Suprapubic skin (tissue), 4 donors: ENCODE data around the gene CAPN13. TPM values are rescaled to one million over a fixed set of nuclear protein-coding genes. Genes with fewer than 3 reads are reported as not detected.

Experiments
- DNase-seq, 2 donors: peaks; one replicate each; pipeline ENCODE4 v3.0.0-alpha.2; 2019; ENCODE audit warnings: low spot score in 2 of 2
- H3K27ac ChIP-seq: fragments of 200-600 bp; sonication (generic); one replicate; pipeline ENCODE4 v1.5.1; 2019
- H3K27me3 ChIP-seq: fragments of 200-600 bp; sonication (generic); one replicate; pipeline ENCODE4 v1.5.1; 2019
- H3K36me3 ChIP-seq: fragments of 200-600 bp; sonication (generic); one replicate; pipeline ENCODE4 v1.5.1; 2019
- H3K4me1 ChIP-seq: fragments of 200-600 bp; sonication (generic); one replicate; pipeline ENCODE4 v1.5.1; 2019
- H3K4me3 ChIP-seq: fragments of 200-600 bp; sonication (generic); one replicate; pipeline ENCODE4 v1.5.1; 2019; ENCODE audit warnings: mild to moderate bottlenecking
- H3K9me3 ChIP-seq: fragments of 200-600 bp; sonication (generic); one replicate; pipeline ENCODE4 v1.5.1; 2019
- CTCF ChIP-seq, 2 donors: fragments of 200-600 bp in 1 of 2; fragments of 450-650 bp in 1 of 2; sonication (generic) in 1 of 2; IDR thresholded peaks; one replicate each; pipeline ENCODE4 v1.5.1; 2016 to 2019; ENCODE audit warnings: antibody characterized with exemption in 2 of 2, mild to moderate bottlenecking in 1 of 2, moderate library complexity in 1 of 2
- EP300 ChIP-seq: sonication (generic); formaldehyde crosslinking; IDR thresholded peaks from one replicate; pipeline ENCODE4 v1.6.1; 2017; ENCODE audit warnings: antibody characterized with exemption
- POLR2A ChIP-seq, 2 donors: fragments of 450-650 bp; IDR thresholded peaks; one replicate each; pipeline ENCODE4 v1.6.1; 2017; ENCODE audit warnings: antibody characterized with exemption in 2 of 2, mild to moderate bottlenecking in 2 of 2, moderate library complexity in 2 of 2
- POLR2AphosphoS5 ChIP-seq, 3 donors: sonication (generic); formaldehyde crosslinking; IDR thresholded peaks; one replicate each; pipeline ENCODE4 v1.6.1; 2017; ENCODE audit warnings: antibody characterized with exemption in 3 of 3
- WGBS: methylation state at CpG from one replicate; pipeline ENCODE4 v1.1.5; 2018; 5-methylcytosine and 5-hydroxymethylcytosine counted together
- total RNA-seq, 4 donors: library from RNA; depleted of rRNA; stranded (reverse); fragments of >200 nt; gene quantifications; one replicate each; pipeline ENCODE4 v1.1.0, GENCODE V29; 2016

The CAPN13 gene
- total RNA-seq, 4 donors from 2014 or later = 0.26 to 1.5 (median 0.50) TPM

- WGBS = 59% methylated on average over 4 of the region's 4 CpGs
- DNase-seq = peak in 1 of 2 donors; percentile 68
- H3K4me1 ChIP-seq = no peaks in the 10 kb centered on the region
- no peaks in the 10 kb centered on the region for H3K9me3 ChIP-seq
- no peak for TF ChIP-seq EP300
- no peak for TF ChIP-seq POLR2AphosphoS5 (IDR thresholded peaks at IDR 0.05)
- no peak for TF ChIP-seq CTCF (IDR thresholded peaks at IDR 0.05)
- no peak for TF ChIP-seq POLR2A (IDR thresholded peaks at IDR 0.05)
- no peak overlapping the region for H3K4me3 ChIP-seq
- no peaks in the 10 kb centered on the region for H3K36me3 ChIP-seq
- no peak overlapping the region for H3K27ac ChIP-seq
- H3K27me3 ChIP-seq = peaks cover 30% of the 10 kb centered on the region
These were observed 42.1 kb downstream of the CAPN13 start for GRCh38 chr2:30765191-30765590.

GRCh38 chr2:30764021-30764800 is 43.0 kb downstream of the CAPN13 start:
- no peaks in the 10 kb centered on the region for H3K36me3 ChIP-seq
- no peaks in the 10 kb centered on the region for H3K9me3 ChIP-seq
- H3K4me1 ChIP-seq = no peaks in the 10 kb centered on the region
- TF ChIP-seq POLR2AphosphoS5 (IDR thresholded peaks at IDR 0.05) (no peak), CTCF (IDR thresholded peaks at IDR 0.05) (no peak), EP300 (no peak), POLR2A (IDR thresholded peaks at IDR 0.05) (no peak)
- no peak overlapping the region for H3K4me3 ChIP-seq
- 90% methylated on average over 9 of the region's 12 CpGs for WGBS
- no peak overlapping the region for H3K27ac ChIP-seq
- DNase-seq = peak in 1 of 2 donors; percentile 59
- H3K27me3 ChIP-seq = peaks cover 28% of the 10 kb centered on the region

DNA sequence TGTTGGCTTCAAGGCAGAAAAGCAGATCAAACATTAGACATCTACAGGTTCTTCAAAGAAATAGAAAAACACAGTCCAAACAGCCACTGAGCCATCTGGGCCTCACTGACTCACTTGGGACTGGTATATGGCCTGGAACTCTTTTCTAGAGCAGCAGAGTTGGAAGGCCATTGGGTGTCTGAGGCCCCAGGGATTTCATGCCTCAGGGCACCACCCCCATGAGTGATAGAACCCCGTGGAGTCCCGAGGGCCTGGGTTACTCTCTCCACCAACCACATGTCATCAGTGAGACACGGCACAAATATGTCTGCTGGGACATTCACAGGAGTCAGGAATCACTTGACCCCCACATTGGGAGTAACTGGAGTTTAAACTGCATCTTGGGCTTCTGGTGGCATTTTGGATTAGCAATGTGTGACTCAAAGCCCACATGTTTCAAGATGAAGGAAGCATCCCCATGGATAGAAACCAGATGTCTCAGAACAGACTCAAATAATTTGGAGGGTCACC is 44.0 kb downstream of the CAPN13 start:
- Histone ChIP-seq H3K4me1 (no peaks in the 10 kb centered on the region), H3K27me3 (peaks cover 30% of the 10 kb centered on the region), H3K27ac (no peak overlapping the region), H3K4me3 (no peak overlapping the region), H3K9me3 (no peaks in the 10 kb centered on the region), H3K36me3 (no peaks in the 10 kb centered on the region)
- DNase-seq = peak in 1 of 2 donors; percentile 13
- WGBS = 80% methylated on average over 1 of the region's 3 CpGs
- TF ChIP-seq POLR2AphosphoS5 (IDR thresholded peaks at IDR 0.05) = no peak
- TF ChIP-seq CTCF (IDR thresholded peaks at IDR 0.05) = no peak
- TF ChIP-seq EP300 = no peak
- no peak for TF ChIP-seq POLR2A (IDR thresholded peaks at IDR 0.05)

DNA sequence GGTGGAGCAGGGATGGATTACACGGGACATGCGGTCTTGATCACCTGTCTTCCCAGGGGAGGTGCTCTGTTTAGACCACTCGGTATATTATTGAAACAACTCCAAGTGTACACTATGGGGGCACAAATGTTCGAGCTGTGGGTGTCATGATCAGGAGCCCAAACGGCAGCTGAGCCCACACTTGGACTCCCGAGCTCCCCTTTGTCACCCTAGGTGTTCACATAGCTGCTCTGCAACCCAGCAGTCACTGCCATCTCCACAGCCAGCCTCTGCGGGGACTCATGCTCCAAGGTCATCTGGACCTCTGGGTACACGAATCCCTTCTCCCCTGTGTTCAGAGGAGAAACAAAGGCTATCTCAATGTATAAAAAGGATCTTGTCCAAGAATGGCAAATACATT is 46.0 kb downstream of the CAPN13 start:
- DNase-seq = peak in 1 of 2 donors; percentile 34
- H3K4me3 ChIP-seq = no peak overlapping the region
- peaks cover 3% of the 10 kb centered on the region for H3K4me1 ChIP-seq
- peaks cover 32% of the 10 kb centered on the region for H3K27me3 ChIP-seq
- TF ChIP-seq CTCF (IDR thresholded peaks at IDR 0.05) = no peak
- TF ChIP-seq POLR2AphosphoS5 (IDR thresholded peaks at IDR 0.05) = no peak
- TF ChIP-seq EP300 = no peak
- no peak for TF ChIP-seq POLR2A (IDR thresholded peaks at IDR 0.05)
- no peaks in the 10 kb centered on the region for H3K36me3 ChIP-seq
- no peak overlapping the region for H3K27ac ChIP-seq
- no peaks in the 10 kb centered on the region for H3K9me3 ChIP-seq
- WGBS = 86% methylated on average over 7 of the region's 8 CpGs

DNA sequence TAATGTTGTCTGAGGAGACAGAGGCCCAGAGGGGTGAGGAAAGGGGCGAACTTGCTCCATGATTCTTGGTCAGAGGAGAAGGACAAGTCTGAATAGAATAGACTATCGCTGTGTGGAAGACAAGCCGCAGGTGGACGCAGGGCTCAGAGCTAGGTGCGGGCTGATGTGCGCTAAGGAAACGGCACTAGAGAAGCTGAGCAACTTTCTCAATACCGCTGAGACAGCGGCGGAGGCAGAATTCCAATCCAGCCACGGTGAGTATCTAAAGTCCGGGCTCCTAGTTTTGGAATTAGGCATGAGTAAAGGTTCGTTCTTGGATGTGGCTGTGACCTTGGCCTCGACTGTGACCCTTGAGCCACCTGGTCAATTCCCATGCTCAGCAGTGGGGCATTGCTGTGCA is 47.8 kb downstream of the CAPN13 start:
- no peak overlapping the region for H3K4me3 ChIP-seq
- H3K9me3 ChIP-seq = no peaks in the 10 kb centered on the region
- WGBS = 92% methylated on average over 14 of the region's 14 CpGs
- TF ChIP-seq EP300 = no peak
- TF ChIP-seq POLR2A (IDR thresholded peaks at IDR 0.05) = no peak
- TF ChIP-seq POLR2AphosphoS5 (IDR thresholded peaks at IDR 0.05) = no peak
- TF ChIP-seq CTCF (IDR thresholded peaks at IDR 0.05) = no peak
- peaks cover 37% of the 10 kb centered on the region for H3K27me3 ChIP-seq
- H3K4me1 ChIP-seq = peaks cover 7% of the 10 kb centered on the region
- no peak for DNase-seq
- no peak overlapping the region for H3K27ac ChIP-seq
- H3K36me3 ChIP-seq = no peaks in the 10 kb centered on the region
